NCI-H1436 (cell line): ENCODE data around the gene ENTPD6.

Source experiments
- DNase-seq: peaks from one replicate; lab custom pipeline; 2025; lab: John Stamatoyannopoulos, UW

Gene ENTPD6

DNA sequence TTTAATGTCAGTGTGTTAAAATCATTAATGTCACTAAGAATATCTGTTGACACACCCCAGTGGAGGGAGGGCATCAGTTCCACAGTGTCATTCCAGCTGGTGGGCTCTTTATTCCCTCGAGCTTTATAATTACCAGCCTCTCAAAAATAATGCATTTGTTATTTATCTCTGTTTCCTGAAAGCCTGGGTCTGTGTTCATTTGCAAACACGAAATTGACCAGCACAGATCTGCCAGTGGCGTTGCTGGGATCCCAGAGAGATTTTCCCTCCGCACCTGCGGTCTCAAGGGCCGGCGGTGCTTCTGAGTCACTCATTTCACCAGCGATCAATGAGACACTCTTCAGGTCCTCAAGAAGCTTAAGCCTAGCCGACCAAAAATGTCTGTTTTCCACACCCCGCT lies 46.7 kb downstream of the ENTPD6 start:
- no peak for DNase-seq

DNA sequence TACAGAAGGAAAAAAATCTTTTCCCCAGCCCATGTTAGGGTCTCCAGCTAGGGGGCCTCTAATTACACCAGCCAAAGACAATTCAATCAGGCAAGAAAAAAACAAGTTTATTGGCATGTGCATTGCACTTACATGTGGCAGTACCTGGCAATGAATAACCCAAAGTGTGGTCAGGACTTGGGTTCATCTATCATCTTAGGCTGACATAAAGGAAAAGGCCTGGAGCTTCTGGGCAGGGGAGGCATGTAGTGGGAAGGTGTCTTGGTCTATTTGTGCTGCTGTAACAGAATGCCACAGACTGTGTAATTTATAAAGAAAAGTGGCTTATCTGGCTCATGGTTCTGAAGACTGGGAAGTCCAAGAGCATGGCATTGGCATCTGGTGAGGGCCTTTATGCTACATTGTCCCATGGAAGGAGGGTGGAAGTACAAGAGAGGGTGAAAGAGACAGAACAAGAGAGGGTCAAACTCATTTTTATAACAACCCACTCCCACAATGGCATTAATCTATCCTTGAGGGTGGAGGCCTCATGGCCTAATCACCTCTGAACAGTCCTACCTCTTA lies 48.0 kb downstream of the ENTPD6 start:
- DNase-seq, result no peak

DNA sequence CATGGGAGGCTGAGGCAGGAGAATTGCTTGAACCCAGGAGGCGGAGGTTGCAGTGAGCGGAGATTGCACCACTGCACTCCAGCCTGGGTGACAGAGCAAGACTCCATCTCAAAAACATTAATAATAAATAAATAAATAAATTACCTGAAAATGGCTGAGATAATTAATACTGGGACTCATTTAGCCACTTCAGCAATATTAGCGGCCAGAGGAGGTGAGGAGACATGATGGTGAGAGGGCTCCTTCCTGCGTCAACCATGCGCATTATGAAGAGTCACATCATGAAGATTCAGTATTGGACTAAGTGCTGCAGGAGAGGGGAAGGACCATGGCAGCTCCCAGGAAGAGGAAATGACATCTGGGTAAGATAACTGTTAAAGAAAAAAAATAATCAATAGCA lies 49.5 kb downstream of the ENTPD6 start:
- DNase-seq, result no peak

DNA sequence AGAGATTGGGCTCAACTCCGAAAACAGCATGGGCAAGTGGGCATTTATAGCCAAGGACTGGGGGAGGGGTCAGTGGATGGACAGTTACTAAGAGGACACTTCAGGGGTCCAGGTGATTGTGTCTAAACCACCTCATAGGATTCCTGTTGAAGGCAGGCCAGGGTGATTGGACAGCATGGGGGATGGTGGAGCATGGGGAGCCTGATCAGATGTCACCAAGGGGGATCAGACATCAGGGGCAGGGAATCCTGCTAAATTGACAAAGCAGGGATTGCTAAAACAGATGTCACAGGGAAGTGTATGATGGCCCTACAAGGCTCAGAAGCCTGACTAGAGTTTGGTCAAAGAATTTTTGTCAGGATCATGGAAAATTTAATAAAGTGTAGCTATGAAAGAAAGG lies 49.9 kb downstream of the ENTPD6 start:
- DNase-seq, result no peak

DNA sequence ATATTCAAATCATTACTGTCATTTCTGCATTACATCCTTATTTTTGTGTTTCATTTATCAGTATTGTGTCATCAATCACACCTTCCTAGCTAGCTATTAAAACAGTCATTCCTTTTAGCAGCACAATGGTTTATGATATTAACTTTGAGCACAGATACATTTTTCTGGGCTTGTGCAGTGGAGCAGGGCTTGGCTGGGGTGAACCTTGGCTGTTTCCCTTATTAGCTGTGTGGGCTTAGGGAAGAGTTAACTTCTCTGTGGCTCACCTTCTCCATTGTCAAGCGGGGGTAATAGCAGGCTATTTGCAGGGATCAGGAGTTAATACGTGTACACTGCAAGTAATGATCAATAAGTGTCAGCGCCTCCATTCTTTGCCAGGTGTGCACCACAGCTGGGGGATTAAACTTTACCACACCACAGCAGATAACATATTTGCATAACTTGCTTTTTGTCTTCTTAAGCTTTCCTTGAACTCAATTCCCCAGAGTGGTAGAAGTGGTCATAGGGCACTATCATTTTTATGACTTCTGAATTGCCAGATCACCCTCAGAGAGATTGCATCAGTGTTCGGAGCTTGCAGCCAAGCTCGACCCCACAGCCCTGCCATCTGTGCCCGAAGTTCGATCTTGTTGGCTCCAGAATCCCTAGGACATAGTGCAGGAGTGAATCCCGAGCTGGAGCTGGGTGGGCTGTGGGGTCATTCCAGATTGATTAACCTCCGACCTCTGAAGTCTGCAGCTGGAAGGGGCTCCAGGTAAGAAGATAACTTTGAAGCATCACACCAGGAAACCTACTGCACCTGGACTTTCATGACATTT lies 50.9 kb downstream of the ENTPD6 start:
- DNase-seq, result no peak

DNA sequence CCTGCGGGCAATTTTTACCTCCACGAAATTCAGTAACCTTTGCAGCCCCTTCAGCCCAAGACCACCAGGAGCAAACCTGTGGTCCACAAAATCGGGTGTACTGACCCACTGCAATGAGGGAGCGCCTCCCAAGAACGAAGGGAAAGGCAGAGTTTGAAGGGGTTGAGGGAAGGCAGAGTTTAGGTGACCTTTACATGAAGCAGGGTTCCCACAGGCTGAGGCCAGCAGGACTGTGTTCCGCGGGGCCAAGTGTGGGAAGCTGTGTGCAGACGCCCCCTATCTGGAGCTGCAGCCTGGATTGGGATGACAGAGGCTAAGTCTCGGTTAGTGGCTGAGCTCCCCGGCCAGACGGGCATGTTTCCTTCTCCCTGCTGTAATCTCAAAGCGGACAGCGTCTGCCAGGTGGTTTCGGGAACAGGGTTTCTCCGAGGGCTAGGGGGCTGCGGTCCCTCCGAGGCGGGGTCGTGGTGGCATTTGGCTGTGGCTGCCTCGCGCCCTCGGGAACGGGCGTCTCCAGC lies 51.5 kb downstream of the ENTPD6 start:
- DNase-seq, result no peak

DNA sequence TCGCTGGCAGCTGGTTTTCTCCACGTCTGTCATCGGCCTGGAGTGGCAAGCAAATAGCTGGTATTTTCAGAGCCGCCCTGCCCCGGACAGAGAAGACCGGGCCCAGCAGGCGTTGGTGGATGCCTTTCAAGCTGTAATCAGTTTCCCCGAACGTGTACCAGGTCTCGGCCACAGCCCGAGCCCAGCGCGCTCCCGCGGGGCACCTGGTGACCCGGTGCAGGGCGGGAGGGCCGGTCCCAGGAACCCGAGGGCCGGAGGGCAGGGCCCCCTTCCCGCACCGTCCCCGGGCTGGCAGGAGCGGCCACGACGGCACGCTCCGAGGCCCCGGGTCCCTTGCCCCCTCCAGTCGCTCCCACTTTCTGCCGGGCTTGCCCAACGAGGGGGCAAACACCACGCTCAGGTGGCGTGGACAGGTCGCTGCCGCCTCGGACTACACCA lies 52.0 kb downstream of the ENTPD6 start:
- DNase-seq, result no peak

DNA sequence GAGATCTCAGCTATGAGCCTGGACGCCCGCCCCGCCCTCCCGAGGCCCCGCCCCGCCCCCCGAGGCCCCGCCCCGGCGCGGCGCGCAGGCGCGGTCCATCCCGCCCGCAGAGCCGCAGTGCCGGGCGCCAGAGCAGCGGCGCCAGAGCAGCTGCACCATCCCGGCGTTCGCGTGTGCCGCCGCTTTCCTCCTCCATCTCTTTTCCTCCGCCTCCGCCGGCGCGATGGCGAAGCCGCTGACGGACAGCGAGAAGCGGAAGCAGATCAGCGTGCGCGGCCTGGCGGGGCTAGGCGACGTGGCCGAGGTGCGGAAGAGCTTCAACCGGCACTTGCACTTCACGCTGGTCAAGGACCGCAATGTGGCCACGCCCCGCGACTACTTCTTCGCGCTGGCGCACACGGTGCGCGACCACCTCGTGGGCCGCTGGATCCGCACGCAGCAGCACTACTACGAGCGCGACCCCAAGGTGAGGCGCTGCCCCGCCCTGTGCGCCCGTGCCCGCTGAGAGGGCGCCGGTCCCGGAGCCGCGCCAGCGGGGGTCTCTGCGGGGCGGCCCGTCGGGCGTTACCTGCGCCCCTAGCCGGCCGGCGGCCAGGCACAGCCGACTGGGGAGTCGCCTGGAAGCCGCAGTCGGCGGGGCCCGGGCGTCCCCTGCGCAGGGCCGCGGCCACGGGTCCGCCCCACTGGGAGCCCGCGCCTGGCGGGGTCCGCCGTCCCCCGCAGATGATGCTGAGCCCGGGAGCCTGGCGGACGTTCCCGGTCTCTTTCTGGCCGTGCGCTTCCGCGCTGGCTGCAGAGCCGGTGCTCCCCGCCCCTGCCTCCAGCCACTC lies 52.7 kb downstream of the ENTPD6 start, which contains the start of gene PYGB:
Gene PYGB, plus strand, starts transcription at position 130 of the 830 bp plus-strand sequence. Its CDS starts 94 bp downstream, at position 224.
- DNase-seq, result peak; percentile 53

DNA sequence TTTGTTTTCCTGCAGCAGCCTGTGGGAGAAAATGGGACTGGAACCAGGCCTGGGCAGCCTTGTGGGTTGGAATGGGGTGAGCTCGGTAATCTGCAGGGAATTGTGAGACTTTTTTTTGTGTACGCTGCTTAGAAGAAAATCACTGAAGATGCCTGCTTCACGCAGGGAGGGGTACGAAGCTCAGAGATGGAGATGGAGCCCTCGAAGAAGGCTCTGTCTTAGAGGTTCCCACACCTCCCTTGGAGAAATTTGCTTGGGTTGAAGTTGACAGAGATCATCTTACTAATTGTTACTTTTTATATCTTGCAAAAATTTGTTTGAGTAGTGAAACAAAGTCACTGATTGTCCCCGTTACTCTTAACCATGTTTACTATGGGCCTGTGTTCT lies 53.3 kb downstream of the ENTPD6 start:
- DNase-seq, result no peak

DNA sequence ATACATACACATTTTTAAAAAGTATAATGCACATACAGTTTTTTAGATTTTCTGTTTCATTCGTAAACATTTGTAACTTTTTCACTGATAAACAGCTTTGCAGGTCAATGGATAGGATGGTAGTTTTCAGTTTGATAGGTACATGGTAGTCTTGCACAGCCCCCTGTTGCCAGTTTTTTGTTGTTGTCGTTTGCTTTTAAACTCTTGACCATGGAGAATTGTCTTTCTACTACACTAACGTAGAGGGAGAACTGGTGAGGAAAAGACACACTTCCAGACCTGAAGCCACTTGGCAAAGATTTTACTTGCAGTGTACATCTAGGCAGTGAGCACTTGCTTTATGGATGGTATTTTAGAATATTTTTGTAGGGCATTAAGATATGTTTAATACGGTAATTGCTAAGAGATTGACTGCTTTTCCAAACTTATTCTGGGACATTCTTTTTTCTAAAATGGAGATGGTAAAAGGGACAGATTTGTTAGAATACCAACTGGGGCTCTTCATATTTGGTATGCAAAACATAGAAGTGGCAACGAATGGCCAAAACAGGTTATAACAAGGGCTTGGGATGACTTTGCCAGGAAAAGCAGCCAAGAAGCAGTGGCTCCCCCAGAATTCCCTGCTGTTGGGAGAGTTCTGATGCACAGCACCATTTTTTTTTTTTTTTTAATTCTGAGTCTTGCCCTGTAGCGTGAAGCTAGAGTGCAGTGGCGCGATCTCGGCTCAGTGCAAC lies 53.9 kb downstream of the ENTPD6 start:
- DNase-seq, result no peak

DNA sequence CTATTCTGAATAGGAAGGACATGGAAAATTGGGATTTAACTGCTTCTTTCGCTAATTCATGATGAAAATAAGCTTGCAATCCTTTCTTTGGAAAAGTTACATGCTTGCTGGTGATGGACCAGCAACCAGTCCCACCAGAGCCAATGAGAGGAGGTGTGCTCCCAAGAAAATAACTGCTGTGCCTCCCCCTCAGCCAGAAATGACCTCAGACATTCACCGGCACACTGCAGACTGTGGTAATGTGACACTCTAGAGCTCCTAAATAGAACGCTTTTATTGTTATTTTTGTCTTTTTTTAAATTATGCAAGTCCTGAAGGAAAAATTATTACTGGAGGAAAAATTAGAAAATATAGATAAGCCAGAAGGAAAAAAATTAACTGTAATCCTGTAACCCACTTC lies 55.0 kb downstream of the ENTPD6 start:
- DNase-seq, result no peak

DNA sequence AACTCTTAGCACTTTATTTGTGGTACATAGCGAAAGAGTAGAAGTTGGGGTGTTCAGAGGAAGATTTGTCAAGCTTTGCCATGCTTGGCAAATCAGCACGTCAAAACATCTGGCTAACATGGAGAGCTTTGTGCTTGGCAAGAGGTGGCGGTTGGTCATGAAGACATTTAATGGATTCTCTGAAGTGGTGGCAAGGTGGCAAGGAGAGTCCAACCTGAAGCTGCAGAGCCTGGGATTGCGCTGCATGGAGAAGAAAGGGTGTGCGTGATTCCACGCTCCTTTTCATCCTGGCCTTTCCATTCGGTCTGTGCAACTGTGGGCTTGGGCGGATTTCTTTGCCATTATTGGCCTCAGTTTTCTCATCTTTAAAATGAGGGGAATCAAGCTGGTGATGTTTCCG lies 55.5 kb downstream of the ENTPD6 start:
- no peak for DNase-seq

DNA sequence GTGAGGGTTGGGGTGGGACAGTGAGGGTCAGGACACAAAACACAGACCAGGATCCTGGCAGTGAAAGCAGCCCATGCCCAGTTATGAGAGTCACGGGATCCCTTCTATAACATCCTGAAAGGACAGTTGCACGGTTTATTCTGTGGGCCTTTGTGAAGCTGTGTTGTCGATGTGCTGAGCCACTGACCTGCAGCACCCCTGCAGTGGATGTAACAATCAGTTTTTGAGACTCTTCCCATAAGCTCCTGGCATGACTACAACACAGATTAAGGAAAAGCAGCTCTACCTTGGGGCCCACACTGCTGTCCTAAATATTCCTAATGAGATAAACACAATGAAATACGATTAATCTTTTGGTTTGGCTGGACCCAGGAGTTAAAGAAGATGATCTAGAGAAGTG lies 56.0 kb downstream of the ENTPD6 start:
- DNase-seq, result no peak

DNA sequence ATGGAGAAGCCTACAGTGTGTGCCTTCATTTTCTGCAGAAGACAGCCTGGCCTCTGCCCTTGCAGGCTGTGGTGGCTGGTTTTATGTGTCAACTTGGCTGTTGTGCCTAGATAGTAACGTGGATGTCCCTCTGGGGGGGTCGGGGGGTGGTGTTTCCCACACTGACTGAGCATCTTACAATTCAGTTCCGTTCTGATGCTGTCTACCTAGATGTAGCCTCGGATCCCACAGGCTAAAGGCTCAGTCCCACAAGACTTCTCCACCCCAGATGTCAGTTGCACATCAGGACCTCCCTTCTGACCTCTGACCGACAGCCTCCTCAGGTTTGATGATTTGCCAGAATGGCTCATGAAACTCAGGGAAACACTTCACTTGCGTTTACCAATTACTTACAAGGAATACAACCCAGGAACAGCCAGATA lies 56.7 kb downstream of the ENTPD6 start:
- no peak for DNase-seq

DNA sequence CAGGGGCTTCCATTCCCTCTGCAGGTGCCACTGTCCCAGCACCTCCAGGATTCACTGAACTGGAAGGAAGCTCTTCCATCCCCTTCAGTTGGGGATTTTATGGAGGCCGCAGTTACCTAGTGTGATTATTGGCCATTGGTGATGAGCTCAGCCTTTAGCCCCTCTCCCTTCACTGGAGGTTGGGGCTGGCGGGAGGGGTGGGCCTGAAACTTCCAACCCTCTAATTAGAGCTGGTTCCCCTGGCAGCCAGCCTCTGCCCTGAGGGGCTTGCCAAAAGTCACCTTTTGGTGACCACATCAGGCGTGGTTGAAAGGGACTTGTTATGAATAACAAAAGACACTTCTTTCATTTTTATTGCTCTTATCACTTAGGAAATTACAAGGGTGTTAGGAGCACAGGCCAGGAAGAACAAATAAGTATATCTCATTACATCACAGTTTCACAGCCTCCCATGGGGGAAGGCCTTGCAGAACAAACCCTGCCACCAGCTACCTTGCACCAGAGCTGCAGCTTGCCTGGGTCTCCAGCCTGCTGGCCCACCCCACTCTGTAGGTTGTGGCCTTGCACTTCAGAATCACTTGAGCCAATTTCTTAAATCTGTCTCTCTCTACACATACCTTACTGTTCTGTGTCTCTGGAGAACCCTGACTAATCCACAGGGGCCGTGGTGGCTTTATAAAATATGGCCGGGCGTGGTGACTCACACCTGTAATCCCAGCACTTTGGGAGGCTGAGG lies 57.3 kb downstream of the ENTPD6 start:
- DNase-seq, result no peak

DNA sequence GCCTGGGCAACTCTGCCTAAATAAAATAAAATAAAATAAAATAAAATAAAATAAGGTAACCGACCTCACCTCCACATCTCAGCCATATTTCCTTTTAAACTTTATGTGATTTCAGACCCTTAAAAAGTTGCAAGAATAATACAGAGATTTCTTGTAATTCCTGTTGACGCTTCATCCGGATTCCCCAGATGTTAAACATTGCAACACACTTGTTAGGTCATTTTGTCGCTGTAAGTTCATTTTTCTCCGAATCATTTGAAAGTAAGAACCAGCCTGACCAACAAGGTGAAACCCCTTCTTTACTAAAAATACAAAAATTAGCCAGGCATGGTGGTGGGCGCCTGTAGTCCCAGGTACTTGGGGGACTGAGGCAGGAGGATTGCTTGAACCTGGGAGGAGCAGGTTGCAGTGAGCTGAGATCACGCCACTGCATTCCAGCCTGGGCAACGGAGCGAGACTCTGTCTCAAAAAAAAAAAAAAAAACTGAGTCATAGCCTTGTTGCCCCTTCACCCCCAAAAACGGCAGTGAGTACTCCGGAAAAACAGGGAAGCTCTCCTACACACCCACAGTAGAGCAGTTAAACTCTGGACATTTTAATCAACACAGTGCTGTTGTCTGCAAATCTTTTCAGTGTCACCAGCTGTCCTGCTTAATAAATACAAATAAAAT lies 58.2 kb downstream of the ENTPD6 start:
- no peak for DNase-seq

DNA sequence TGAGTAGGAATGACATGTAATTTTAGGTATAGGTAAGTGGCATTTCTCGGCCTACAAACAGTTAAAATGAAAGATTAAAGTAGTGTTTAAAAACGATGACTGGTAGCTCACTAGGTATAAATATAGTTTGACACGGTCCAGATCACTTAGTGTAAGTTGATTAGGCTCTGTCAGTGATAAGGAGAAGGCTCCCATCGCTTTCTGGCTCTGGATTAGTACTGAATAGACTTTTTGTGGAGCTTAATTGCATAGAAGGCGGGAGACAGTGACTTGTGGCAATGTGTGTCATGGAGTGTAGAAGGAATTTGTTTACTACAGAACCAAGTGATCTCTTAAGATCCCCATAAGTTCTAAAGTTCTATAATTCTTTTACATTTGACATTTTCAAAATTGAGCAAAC lies 59.1 kb downstream of the ENTPD6 start:
- DNase-seq, result no peak

DNA sequence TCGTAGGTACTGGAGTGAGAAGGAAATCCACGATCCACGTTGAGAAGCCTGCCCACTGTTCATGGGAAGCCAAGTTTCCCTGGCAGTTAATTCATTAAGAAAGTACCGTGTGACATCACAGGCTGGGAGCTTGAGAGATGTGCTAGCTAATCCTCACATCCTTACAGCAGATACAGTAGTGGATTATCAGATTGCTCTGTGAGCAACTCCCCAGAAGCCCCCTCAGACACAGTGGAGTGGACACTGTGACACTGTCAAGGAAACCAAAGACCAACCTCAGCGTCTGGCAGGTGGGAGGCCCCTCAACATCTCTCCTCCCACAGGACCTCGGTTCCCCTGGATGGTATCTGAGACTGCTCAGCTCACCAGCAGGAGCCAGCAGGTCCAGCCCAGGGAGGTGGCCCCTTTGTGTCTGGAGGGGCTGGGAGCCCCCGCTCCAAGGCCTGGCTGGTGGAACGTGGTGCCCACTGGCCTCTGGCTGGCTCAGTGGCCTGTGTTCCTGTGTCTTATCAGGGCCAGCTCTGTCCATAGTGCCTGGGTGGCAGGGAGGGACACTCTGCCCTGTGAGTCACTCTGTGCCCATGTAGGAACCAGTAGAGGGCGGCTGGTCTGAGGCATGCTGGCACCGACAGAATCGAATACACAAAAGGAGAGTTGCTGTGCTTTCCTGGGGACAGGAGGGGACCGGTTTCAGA lies 59.6 kb downstream of the ENTPD6 start:
- DNase-seq, result no peak

DNA sequence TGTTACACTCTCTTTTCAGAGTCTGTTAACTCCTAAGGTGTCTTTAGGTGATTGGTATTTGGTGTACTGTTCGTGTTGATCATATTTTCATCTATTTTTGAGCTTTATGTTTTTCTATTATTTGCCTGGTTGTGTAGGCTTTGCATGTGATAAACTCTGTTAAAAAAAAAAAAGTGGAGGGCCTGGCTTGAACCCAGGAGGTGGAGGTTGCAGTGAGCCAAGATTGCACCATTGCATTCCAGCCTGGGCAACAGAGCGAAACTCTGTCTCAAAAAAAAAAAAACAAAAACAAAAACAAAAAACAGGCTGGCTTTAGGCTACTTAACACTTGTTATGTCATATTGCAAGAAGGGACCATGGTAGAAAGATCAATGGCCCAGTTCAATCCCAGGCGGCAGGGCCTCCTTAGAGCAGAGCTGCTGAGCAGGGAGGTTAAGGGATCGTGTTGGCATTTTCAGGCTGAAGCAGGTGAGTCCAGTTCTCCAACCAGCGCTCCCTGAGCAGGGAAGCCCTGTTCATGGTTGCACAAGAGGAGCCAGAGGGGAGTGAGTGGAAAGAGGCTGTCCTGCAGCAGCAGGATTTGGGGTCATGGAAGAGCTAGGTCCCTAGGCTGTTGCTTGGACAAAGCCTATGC lies 60.8 kb downstream of the ENTPD6 start:
- no peak for DNase-seq

DNA sequence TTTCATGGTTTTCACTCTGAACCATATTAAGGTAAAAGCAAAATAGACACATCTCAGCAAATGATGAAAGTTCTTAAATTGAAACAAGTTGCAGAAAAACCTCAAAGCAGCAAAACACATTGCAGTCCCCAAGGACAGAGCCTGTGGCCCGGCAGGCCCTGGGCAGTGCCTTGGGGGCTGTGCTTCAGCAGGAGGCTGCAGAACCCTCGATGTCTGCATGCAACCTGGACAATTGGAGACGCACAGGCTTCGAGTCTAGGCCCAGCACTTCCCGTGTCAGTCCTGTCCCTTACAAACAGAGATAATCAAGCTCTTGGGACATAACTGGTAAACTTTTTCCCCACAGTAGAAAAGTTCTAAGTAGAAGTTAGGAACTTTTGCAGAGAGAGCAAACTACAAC lies 61.6 kb downstream of the ENTPD6 start:
- no peak for DNase-seq
